ENCODE data around the gene MOB1B. TPM values are rescaled to one million over a fixed set of nuclear protein-coding genes. Genes with fewer than 3 reads are reported as not detected.
"Not testable (repeated sequence)": the region's sequence is repeated elsewhere in the genome, so short reads cannot be mapped to it uniquely, and the experiment has no call there.

The MOB1B gene
- total RNA-seq, 1 donor from 2014 or later = 26.0 TPM

DNA sequence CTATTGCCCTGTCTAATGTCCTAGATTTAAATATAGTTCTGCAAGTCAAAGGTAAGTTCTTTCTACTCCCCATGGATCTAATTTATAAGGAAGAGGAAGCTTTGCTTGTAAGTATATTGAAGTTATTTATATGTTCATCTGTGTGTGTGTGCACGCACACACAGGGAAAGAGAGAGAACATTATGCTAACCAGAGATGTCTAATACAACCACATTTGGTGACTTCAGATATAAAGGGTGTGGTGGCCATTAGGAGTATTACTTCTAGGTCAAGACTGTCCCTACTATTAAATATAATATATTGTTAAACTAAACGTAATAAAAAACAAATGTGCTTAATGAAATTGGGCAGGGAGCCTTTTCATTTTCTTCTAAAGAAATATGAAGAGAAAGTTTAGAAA, 95.4 kb downstream of the MOB1B start:
- peak overlapping the region; percentile 5 for H3K27ac Mint-ChIP-seq (ENCODE audit: unreplicated experiment)

DNA sequence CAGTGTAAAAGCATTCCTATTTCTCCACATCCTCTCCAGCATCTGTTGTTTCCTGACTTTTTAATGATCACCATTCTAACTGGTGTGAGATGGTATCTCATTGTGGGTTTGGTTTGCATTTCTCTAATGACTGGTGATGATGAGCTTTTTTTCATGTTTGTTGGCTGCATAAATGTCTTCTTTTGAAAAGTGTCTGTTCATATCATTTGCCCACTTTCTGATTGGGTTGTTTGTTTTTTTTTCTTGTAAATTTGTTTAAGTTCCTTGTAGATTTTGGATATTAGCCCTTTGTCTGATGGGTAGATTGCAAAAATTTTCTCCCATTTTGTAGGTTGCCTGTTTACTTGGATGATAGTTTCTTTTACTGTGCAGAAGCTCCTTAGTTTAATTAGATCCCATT, 97.5 kb downstream of the MOB1B start:
- DNase-seq (ENCODE audit: extremely low spot score, unreplicated experiment); H3K4me3 Mint-ChIP-seq (ENCODE audit: unreplicated experiment); H3K27me3 Mint-ChIP-seq (ENCODE audit: unreplicated experiment); H3K27ac Mint-ChIP-seq (ENCODE audit: unreplicated experiment): not testable (repeated sequence)
- H3K9me3 Mint-ChIP-seq (ENCODE audit: unreplicated experiment) = peaks cover 20% of the 10 kb centered on the region
- peaks cover 29% of the 10 kb centered on the region for H3K4me1 Mint-ChIP-seq (ENCODE audit: unreplicated experiment)
- peaks cover 45% of the 10 kb centered on the region for H3K36me3 Mint-ChIP-seq (ENCODE audit: unreplicated experiment)

More for the DNA sequence above, 95.4 kb downstream of the MOB1B start:
- Mint-ChIP-seq H3K4me3 (ENCODE audit: unreplicated experiment) (peak overlapping the region; percentile 0), H3K9me3 (ENCODE audit: unreplicated experiment) (peaks cover 20% of the 10 kb centered on the region), H3K27me3 (ENCODE audit: unreplicated experiment) (no peaks in the 10 kb centered on the region), H3K4me1 (ENCODE audit: unreplicated experiment) (peaks cover 42% of the 10 kb centered on the region), H3K36me3 (ENCODE audit: unreplicated experiment) (peaks cover 38% of the 10 kb centered on the region)
- TF ChIP-seq, protein P1, sequence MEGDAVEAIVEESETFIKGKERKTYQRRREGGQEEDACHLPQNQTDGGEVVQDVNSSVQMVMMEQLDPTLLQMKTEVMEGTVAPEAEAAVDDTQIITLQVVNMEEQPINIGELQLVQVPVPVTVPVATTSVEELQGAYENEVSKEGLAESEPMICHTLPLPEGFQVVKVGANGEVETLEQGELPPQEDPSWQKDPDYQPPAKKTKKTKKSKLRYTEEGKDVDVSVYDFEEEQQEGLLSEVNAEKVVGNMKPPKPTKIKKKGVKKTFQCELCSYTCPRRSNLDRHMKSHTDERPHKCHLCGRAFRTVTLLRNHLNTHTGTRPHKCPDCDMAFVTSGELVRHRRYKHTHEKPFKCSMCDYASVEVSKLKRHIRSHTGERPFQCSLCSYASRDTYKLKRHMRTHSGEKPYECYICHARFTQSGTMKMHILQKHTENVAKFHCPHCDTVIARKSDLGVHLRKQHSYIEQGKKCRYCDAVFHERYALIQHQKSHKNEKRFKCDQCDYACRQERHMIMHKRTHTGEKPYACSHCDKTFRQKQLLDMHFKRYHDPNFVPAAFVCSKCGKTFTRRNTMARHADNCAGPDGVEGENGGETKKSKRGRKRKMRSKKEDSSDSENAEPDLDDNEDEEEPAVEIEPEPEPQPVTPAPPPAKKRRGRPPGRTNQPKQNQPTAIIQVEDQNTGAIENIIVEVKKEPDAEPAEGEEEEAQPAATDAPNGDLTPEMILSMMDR (IDR thresholded peaks at IDR 0.05) = no peak
- DNase-seq (ENCODE audit: extremely low spot score, unreplicated experiment) = no peak

DNA sequence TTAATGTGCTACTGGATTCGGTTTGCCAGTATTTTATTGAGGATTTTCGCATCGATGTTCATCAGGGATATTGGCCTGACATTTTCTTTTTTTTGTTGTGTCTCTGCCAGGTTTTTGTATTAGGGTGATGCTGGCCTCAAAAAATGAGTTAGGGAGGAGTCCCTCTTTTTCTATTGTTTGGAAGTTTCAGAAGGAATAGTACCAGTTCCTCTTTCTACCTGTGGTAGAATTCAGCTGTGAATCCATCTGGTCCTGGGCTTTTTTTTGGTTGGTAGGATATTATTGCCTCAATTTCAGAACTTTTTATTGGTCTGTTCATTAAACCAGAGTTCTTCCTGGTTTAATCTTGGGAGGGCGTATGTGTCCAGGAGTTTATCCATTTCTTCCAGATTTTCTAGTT, 99.2 kb downstream of the MOB1B start:
- H3K9me3 Mint-ChIP-seq (ENCODE audit: unreplicated experiment) = peaks cover 20% of the 10 kb centered on the region
- H3K27ac Mint-ChIP-seq (ENCODE audit: unreplicated experiment); DNase-seq (ENCODE audit: extremely low spot score, unreplicated experiment); H3K27me3 Mint-ChIP-seq (ENCODE audit: unreplicated experiment); H3K4me3 Mint-ChIP-seq (ENCODE audit: unreplicated experiment): not testable (repeated sequence)
- H3K36me3 Mint-ChIP-seq (ENCODE audit: unreplicated experiment) = peaks cover 45% of the 10 kb centered on the region
- H3K4me1 Mint-ChIP-seq (ENCODE audit: unreplicated experiment) = peaks cover 15% of the 10 kb centered on the region

DNA sequence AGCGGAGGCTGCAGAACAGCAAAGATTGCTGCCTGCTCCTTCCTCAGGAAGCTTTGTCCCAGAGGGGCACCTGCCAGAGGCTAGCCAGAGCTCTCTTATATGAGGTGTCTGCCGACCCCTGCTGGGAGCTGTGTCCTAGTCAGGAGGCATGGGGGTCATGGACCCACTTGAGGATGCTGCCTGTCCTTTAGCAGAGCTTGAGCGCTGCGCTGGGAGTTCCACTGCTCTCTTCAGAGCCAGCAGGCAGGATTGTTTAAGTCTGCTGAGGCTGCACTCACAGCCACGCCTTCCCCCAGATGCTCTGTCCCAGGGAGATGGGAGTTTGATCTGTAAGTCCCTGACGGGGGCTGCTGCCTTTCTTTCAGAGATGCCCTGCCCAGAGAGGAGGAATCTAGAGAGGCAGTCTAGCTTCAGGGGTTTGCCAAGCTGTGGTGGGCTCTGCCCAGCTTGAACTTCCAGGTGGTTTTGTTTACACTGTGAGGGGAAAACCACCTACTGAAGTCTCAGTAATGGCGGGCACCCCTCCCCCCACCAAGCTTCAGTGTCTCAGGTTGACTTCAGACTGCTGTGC, 102.2 kb downstream of the MOB1B start:
- Mint-ChIP-seq H3K4me1 (ENCODE audit: unreplicated experiment) (peaks cover 11% of the 10 kb centered on the region), H3K9me3 (ENCODE audit: unreplicated experiment) (peaks cover 20% of the 10 kb centered on the region), H3K27ac (ENCODE audit: unreplicated experiment) (no peak overlapping the region), H3K36me3 (ENCODE audit: unreplicated experiment) (peaks cover 37% of the 10 kb centered on the region), H3K4me3 (ENCODE audit: unreplicated experiment) (no peak overlapping the region), H3K27me3 (ENCODE audit: unreplicated experiment) (no peaks in the 10 kb centered on the region)
- TF ChIP-seq, protein P1 (IDR thresholded peaks at IDR 0.05) = no peak
- DNase-seq (ENCODE audit: extremely low spot score, unreplicated experiment) = no peak

DNA sequence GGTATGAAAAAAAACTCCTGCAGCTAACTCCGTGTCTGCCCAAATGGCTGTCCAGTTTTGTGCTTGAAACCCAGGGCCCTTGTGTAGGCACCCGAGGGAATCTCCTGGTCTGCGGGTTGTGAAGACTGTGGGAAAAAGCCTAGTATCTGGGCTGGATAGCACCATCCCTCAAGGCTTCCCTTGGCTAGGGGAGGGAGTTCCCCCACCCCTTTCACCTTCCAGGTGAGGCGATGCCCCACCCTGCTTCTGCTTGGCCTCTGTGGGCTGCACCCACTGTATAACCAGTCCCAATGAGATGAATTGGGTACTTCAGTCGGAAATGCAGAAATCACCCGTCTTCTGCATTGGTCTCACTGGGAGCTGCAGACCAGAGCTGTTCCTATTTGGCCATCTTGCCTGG, 102.9 kb downstream of the MOB1B start:
- Mint-ChIP-seq H3K36me3 (ENCODE audit: unreplicated experiment) (peaks cover 30% of the 10 kb centered on the region), H3K4me1 (ENCODE audit: unreplicated experiment) (peaks cover 17% of the 10 kb centered on the region), H3K9me3 (ENCODE audit: unreplicated experiment) (peaks cover 20% of the 10 kb centered on the region)
- H3K4me3 Mint-ChIP-seq (ENCODE audit: unreplicated experiment); DNase-seq (ENCODE audit: extremely low spot score, unreplicated experiment); H3K27ac Mint-ChIP-seq (ENCODE audit: unreplicated experiment); H3K27me3 Mint-ChIP-seq (ENCODE audit: unreplicated experiment): not testable (repeated sequence)

DNA sequence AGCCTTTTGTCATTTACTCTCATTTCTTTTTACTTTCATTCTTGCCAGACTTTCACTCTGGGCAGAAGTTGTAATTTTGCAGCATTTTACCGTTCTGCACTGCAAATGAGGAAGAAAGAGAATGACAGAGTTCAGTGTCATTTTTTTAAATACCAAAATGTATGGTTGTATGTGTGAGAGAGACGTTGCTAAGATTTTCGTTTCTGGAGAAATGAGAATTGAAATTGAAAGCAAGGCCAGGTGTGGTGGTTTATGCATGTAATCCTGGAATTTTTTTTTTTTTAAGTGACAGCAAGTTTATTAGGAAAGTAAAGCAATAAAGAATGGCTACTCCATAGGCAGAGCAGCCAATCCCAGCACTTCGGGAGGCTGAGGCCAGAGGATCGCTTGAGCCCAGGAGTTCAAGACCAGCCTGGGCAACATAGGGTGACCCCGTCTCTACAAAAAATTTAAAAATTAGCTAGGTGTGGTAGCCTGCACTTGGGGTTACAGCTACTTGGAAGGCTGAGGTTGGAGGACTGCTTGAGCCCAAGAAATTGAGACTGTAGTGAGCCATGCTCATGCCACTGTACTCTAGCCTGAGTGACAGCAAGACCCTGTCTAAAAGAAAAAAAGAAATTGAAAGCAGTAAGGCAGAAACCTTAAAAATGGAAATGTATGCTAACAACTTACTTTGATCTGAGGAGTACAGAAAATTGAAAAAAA, 104.2 kb downstream of the MOB1B start:
- Mint-ChIP-seq H3K4me3 (ENCODE audit: unreplicated experiment) (no peak overlapping the region), H3K9me3 (ENCODE audit: unreplicated experiment) (peaks cover 9% of the 10 kb centered on the region), H3K4me1 (ENCODE audit: unreplicated experiment) (peaks cover 19% of the 10 kb centered on the region), H3K27me3 (ENCODE audit: unreplicated experiment) (no peaks in the 10 kb centered on the region), H3K36me3 (ENCODE audit: unreplicated experiment) (peaks cover 17% of the 10 kb centered on the region), H3K27ac (ENCODE audit: unreplicated experiment) (no peak overlapping the region)
- DNase-seq (ENCODE audit: extremely low spot score, unreplicated experiment) = no peak
- TF ChIP-seq, protein P1 (IDR thresholded peaks at IDR 0.05) = no peak

Data from osteocyte (in vitro differentiated cells).